Tibial nerve (tissue), 4 donors: Measurements from ENCODE around the gene PPBP. TPM values are rescaled to one million over a fixed set of nuclear protein-coding genes. Genes with fewer than 3 reads are reported as not detected.

Experiments used
- DNase-seq, 2 donors: peaks; one replicate each; pipeline ENCODE4 v3.0.0-alpha.2; 2019; ENCODE audit warnings: low spot score in 2 of 2
- H3K27ac ChIP-seq, 4 donors: fragments of 200-600 bp; sonication (generic) in 3 of 4; one replicate each; pipeline ENCODE4 v1.5.1; 2017 to 2019; ENCODE audit warnings: mild to moderate bottlenecking in 1 of 4
- H3K27me3 ChIP-seq, 2 donors: fragments of 200-600 bp; sonication (generic) in 1 of 2; one replicate each; pipeline versions ENCODE4 v1.5.1 to v1.6.0; 2017 to 2019
- H3K36me3 ChIP-seq, 3 donors: fragments of 200-600 bp; sonication (generic); one replicate each; pipeline ENCODE4 v1.5.1; 2018 to 2019
- H3K4me1 ChIP-seq, 4 donors: fragments of 200-600 bp; sonication (generic) in 3 of 4; one replicate each; pipeline ENCODE4 v1.5.1; 2017 to 2019
- H3K4me3 ChIP-seq, 4 donors: fragments of 200-600 bp; sonication (generic) in 3 of 4; one replicate each; pipeline ENCODE4 v1.5.1; 2017 to 2019; ENCODE audit warnings: mild to moderate bottlenecking in 1 of 4, moderate library complexity in 1 of 4
- H3K9me3 ChIP-seq, 4 donors: fragments of 200-600 bp; sonication (generic) in 3 of 4; one replicate each; pipeline ENCODE4 v1.5.1; 2017 to 2019
- CTCF ChIP-seq, 5 experiments: fragments of 200-600 bp in 3 of 5; fragments of 450-650 bp in 2 of 5; sonication (generic) in 3 of 5; IDR thresholded peaks; one replicate each; pipeline ENCODE4 v1.5.1; 2016 to 2019; ENCODE audit warnings: antibody characterized with exemption in 5 of 5, mild to moderate bottlenecking in 3 of 5, moderate library complexity in 2 of 5
- EP300 ChIP-seq, 2 donors: sonication (generic); formaldehyde crosslinking; IDR thresholded peaks; one replicate each; pipeline ENCODE4 v1.6.1; 2017; ENCODE audit warnings: antibody characterized with exemption in 2 of 2, mild to moderate bottlenecking in 1 of 2
- POLR2A ChIP-seq, 2 donors: fragments of 450-650 bp; IDR thresholded peaks; one replicate each; pipeline ENCODE4 v1.6.1; 2017; ENCODE audit warnings: antibody characterized with exemption in 2 of 2, mild to moderate bottlenecking in 2 of 2, moderate library complexity in 2 of 2
- WGBS, 2 donors: methylation state at CpG; one replicate each; pipeline ENCODE4 v1.1.5; 2018; 5-methylcytosine and 5-hydroxymethylcytosine counted together
- total RNA-seq, 4 donors: library from RNA; depleted of rRNA; stranded (reverse); fragments of >200 nt; gene quantifications; one replicate each; pipeline ENCODE4 v1.1.0, GENCODE V29; 2016

PPBP gene
- 1 to 10 TPM in 2 of 4 donors, not detected in 2; 1.7 to 6.0 TPM for total RNA-seq

- Histone ChIP-seq H3K4me1 (no peaks in the 10 kb centered on the region), H3K36me3 (no peaks in the 10 kb centered on the region), H3K9me3 (no peaks in the 10 kb centered on the region), H3K27ac (no peak within 1 kb of the TSS), H3K4me3 (no peak within 1 kb of the TSS), H3K27me3 (peaks cover 0 to 5% of the 10 kb centered on the region in 2 donors)
- DNase-seq = no peak
- WGBS, 2 donors = 82 to 92% methylated on average over 2 of the region's 2 CpGs
- TF ChIP-seq EP300 (IDR thresholded peaks at IDR 0.05) = no peak
These were observed at the start of gene PPBP for GRCh38 chr4:73988061-73988460. PPBP (minus strand) TSS chr4:73988190; CDS start chr4:73988103, 87 bp downstream.

GRCh38 chr4:74037076-74037955, 49.3 kb upstream of the PPBP start:
- peak overlapping the region in 2 of 4 donors; percentile 59 to 76 for H3K4me3 ChIP-seq
- no peaks in the 10 kb centered on the region for H3K36me3 ChIP-seq
- DNase-seq = no peak
- WGBS, 2 donors = 57% methylated on average over 4 of the region's 4 CpGs
- H3K27me3 ChIP-seq = no peaks in the 10 kb centered on the region
- H3K4me1 ChIP-seq = peaks cover 0 to 9% (median 3%) of the 10 kb centered on the region in 4 donors
- no peak overlapping the region for H3K27ac ChIP-seq
- no peaks in the 10 kb centered on the region for H3K9me3 ChIP-seq
- no peak for TF ChIP-seq POLR2A (IDR thresholded peaks at IDR 0.05)
- no peak for TF ChIP-seq EP300 (IDR thresholded peaks at IDR 0.05)
- no peak for TF ChIP-seq CTCF (IDR thresholded peaks at IDR 0.05)

- H3K9me3 ChIP-seq = no peaks in the 10 kb centered on the region
- H3K4me1 ChIP-seq = peaks cover 0 to 9% (median 0%) of the 10 kb centered on the region in 4 donors
- H3K4me3 ChIP-seq = no peak overlapping the region
- no peaks in the 10 kb centered on the region for H3K27me3 ChIP-seq
- no peaks in the 10 kb centered on the region for H3K36me3 ChIP-seq
- no peak for DNase-seq
- no peak overlapping the region for H3K27ac ChIP-seq
- no peak for TF ChIP-seq EP300 (IDR thresholded peaks at IDR 0.05)
- TF ChIP-seq POLR2A (IDR thresholded peaks at IDR 0.05) = no peak
- no peak for TF ChIP-seq CTCF (IDR thresholded peaks at IDR 0.05)
These were observed 45.7 kb upstream of the PPBP start for GRCh38 chr4:74033739-74034138.

- H3K9me3 ChIP-seq = no peaks in the 10 kb centered on the region
- no peaks in the 10 kb centered on the region for H3K36me3 ChIP-seq
- H3K27ac ChIP-seq = no peak overlapping the region
- no peaks in the 10 kb centered on the region for H3K27me3 ChIP-seq
- no peak overlapping the region for H3K4me3 ChIP-seq
- no peak for DNase-seq
- no peaks in the 10 kb centered on the region for H3K4me1 ChIP-seq
- TF ChIP-seq CTCF (IDR thresholded peaks at IDR 0.05) (no peak), POLR2A (IDR thresholded peaks at IDR 0.05) (no peak), EP300 (IDR thresholded peaks at IDR 0.05) (no peak)
These were observed 44.1 kb upstream of the PPBP start for GRCh38 chr4:74032064-74032463.

- no peak for DNase-seq
- H3K4me1 ChIP-seq = no peaks in the 10 kb centered on the region
- no peak overlapping the region for H3K27ac ChIP-seq
- H3K36me3 ChIP-seq = no peaks in the 10 kb centered on the region
- H3K27me3 ChIP-seq = no peaks in the 10 kb centered on the region
- H3K4me3 ChIP-seq = no peak overlapping the region
- H3K9me3 ChIP-seq = no peaks in the 10 kb centered on the region
- TF ChIP-seq POLR2A (IDR thresholded peaks at IDR 0.05) = no peak
- no peak for TF ChIP-seq EP300 (IDR thresholded peaks at IDR 0.05)
- TF ChIP-seq CTCF (IDR thresholded peaks at IDR 0.05) = no peak
These were observed 43.6 kb upstream of the PPBP start for GRCh38 chr4:74031576-74031975.
